K562 (cell line): ENCODE results near the gene GFI1B. TPM values are rescaled to one million over a fixed set of nuclear protein-coding genes. Genes with fewer than 3 reads are reported as not detected.

Experiments
- CBFA2T3 ChIP-seq: fragments of 450-650 bp; IDR thresholded peaks from 2 replicates; pipeline ENCODE4 v1.6.1; 2017
- CEBPG ChIP-seq, 3 experiments: fragments of 200-800 bp in 1 of 3; sonication (Bioruptor generic) in 1 of 3; sonication (generic) in 1 of 3; formaldehyde crosslinking in 1 of 3; IDR thresholded peaks in 2 of 3; conservative IDR thresholded peaks in 1 of 3; 2 replicates each; pipeline versions ENCODE4 v1.6.1 to v1.8.0; 2016 to 2022; ENCODE audit warnings: missing compliant biosample characterization in 2 of 3, missing genetic modification characterization in 2 of 3, mild to moderate bottlenecking in 1 of 3, missing genetic modification reagents in 1 of 3
- CHD1 ChIP-seq: fragments of 200-600 bp; sonication (generic); IDR thresholded peaks from one replicate; pipeline ENCODE4 v1.6.1; 2012; ENCODE audit warnings: mild to moderate bottlenecking, moderate library complexity, low read length, inconsistent platforms
- CLOCK ChIP-seq: fragments of 250-450 bp; sonication (Bioruptor Pico); IDR thresholded peaks from 2 replicates; pipeline ENCODE4 v1.4.0; 2020; ENCODE audit warnings: mild to moderate bottlenecking, moderate library complexity, borderline replicate concordance
- CREB3 ChIP-seq: fragments of 450-650 bp; conservative IDR thresholded peaks from 2 replicates; pipeline ENCODE4 v1.6.1; 2016; ENCODE audit warnings: missing genetic modification characterization, low read depth, mild to moderate bottlenecking, missing compliant biosample characterization, moderate library complexity
- DNMT1 ChIP-seq: fragments of 450-650 bp; IDR thresholded peaks from 2 replicates; pipeline ENCODE4 v1.6.1; 2016; ENCODE audit warnings: antibody characterized with exemption, mild to moderate bottlenecking
- HDAC6 ChIP-seq: IDR thresholded peaks from 2 replicates; pipeline ENCODE4 v1.6.1; 2012; ENCODE audit warnings: low read depth, mild to moderate bottlenecking, control low read depth, inconsistent platforms, low read length, moderate library complexity
- ILF3 ChIP-seq: fragments of 450-650 bp; IDR thresholded peaks from 2 replicates; pipeline ENCODE4 v1.6.1; 2018; ENCODE audit warnings: antibody characterized with exemption, mild to moderate bottlenecking, moderate library complexity, borderline replicate concordance
- IRF2 ChIP-seq: sonication (generic); formaldehyde crosslinking; IDR thresholded peaks from 2 replicates; pipeline ENCODE4 v1.8.1; 2022; ENCODE audit warnings: mild to moderate bottlenecking, missing genetic modification reagents
- KLF10 ChIP-seq: fragments of 250-450 bp; sonication (Bioruptor Pico); IDR thresholded peaks from 2 replicates; pipeline ENCODE4 v1.6.1; 2021; ENCODE audit warnings: matching md5 sums
- LEF1 ChIP-seq: fragments of 450-650 bp; IDR thresholded peaks from 2 replicates; pipeline ENCODE4 v1.6.1; 2016; ENCODE audit warnings: mild to moderate bottlenecking
- MCM5 ChIP-seq: fragments of 450-650 bp; IDR thresholded peaks from 2 replicates; pipeline ENCODE4 v1.6.1; 2016; ENCODE audit warnings: low read depth
- NR2C1 ChIP-seq, 2 experiments: fragments of 450-650 bp; IDR thresholded peaks; 2 replicates each; pipeline ENCODE4 v1.6.1; 2017; ENCODE audit warnings: mild to moderate bottlenecking in 2 of 2, antibody characterized with exemption in 1 of 2, inconsistent platforms in 1 of 2, missing compliant biosample characterization in 1 of 2, missing genetic modification characterization in 1 of 2
- PYGO2 ChIP-seq: fragments of 450-650 bp; IDR thresholded peaks from 2 replicates; pipeline ENCODE4 v1.6.1; 2016; ENCODE audit warnings: mild to moderate bottlenecking, missing genetic modification characterization, moderate library complexity, missing compliant biosample characterization
- SAFB ChIP-seq: fragments of 200-400 bp; formaldehyde crosslinking; IDR thresholded peaks from 2 replicates; pipeline ENCODE4 v1.6.1; 2017; ENCODE audit warnings: low read depth, low read length, borderline replicate concordance
- SMARCA4 ChIP-seq: fragments of 450-650 bp; IDR thresholded peaks from 2 replicates; pipeline ENCODE4 v1.6.1; 2016
- SRSF7 ChIP-seq: fragments of 200-400 bp; formaldehyde crosslinking; optimal IDR thresholded peaks from 2 replicates; pipeline ENCODE3; 2017; ENCODE audit warnings: mild to moderate bottlenecking, low read depth, low read length
- UBTF ChIP-seq, 2 experiments: IDR thresholded peaks; 2 replicates each; pipeline ENCODE4 v1.6.1; 2012; ENCODE audit warnings: improper control_type of control experiment in 2 of 2, low read depth in 2 of 2, low read length in 2 of 2, borderline replicate concordance in 1 of 2
- XRCC4 ChIP-seq: IDR thresholded peaks from one replicate; pipeline ENCODE4 v1.6.1; 2011; ENCODE audit not compliant: insufficient read depth, insufficient read length; ENCODE audit errors: extremely low read depth
- ZNF24 ChIP-seq: fragments of 450-650 bp; IDR thresholded peaks from 2 replicates; pipeline ENCODE4 v1.6.1; 2016
- ZNF431 ChIP-seq: sonication (generic); formaldehyde crosslinking; IDR thresholded peaks from 2 replicates; pipeline ENCODE4 v1.8.0; 2022; ENCODE audit warnings: mild to moderate bottlenecking, missing genetic modification reagents
- ZNF764 ChIP-seq: fragments of 250-450 bp; sonication (Bioruptor Pico); IDR thresholded peaks from 2 replicates; pipeline ENCODE4 v1.4.0; 2020; ENCODE audit warnings: low read depth, mild to moderate bottlenecking, moderate library complexity
- polyA plus RNA-seq, 8 experiments: library from polyadenylated mRNA; depleted of rRNA in 4 of 8; stranded (reverse) in 5 of 8; unstranded in 3 of 8; fragments of >200 nt; fragmentation: Nextera tagmentation in 2 of 8; fragmentation: Illumina TruSeq in 1 of 8; extraction: Ambion mirVana in 2 of 8; extraction: Trizol in 1 of 8; gene quantifications; 2 replicates each; pipeline versions ENCODE4 v1.2.1 to v1.2.3, GENCODE V29; 2011 to 2014; ENCODE audit warnings: inconsistent platforms in 1 of 8, missing spikeins in 1 of 8
- total RNA-seq, 7 experiments: library from RNA; depleted of rRNA in 6 of 7; stranded (reverse); fragments of >200 nt in 6 of 7; fragmentation: Illumina TruSeq in 2 of 7; extraction: Trizol in 2 of 7; gene quantifications; 2 replicates each; pipeline versions ENCODE4 v1.2.1 to v1.2.3, GENCODE V29; 2011 to 2021; ENCODE audit warnings: low replicate concordance in 1 of 7

Gene GFI1B
- total and polyA plus RNA-seq, 9 of the 15 experiments (the other 6 are each of a cell fraction or from before 2014, with no cell fraction given) = 8.0 to 75.7 (median 34.5) TPM

GRCh38 chr9:132944294-132945185, 34.0 kb upstream of the GFI1B start, which contains the start of gene TSC1 (continued):
- TF ChIP-seq CLOCK (CRISPR knock-in tag) (no peak), CEBPG (CRISPR knock-in tag; IDR thresholded peaks at IDR 0.05) (no peak), CEBPG (tag; conservative IDR thresholded peaks at IDR 0.05 in 1 of 2, IDR thresholded peaks at IDR 0.05 in 1 of 2) (no peak), ZNF431 (CRISPR knock-in tag) (no peak), CHD1 (peak; percentile 86), SAFB (no peak), IRF2 (no peak), ILF3 (no peak), PYGO2 (tag) (peak; percentile 74; the same call in 1 of the 2 replicates), CREB3 (tag) (peak; percentile 49; the same call in 1 of the 2 replicates), LEF1 (peak; percentile 91), MCM5 (no peak), DNMT1 (peak; percentile 74; the same call in 1 of the 2 replicates), KLF10 (CRISPR knock-in tag) (no peak), CBFA2T3 (0 out of 2 replicates have a peak, but pooled peaks have one; percentile 31), UBTF (IDR thresholded peaks at IDR 0.05; ENCODE audit: borderline replicate concordance in 1 of 2, low read depth in 2 of 2, low read length in 2 of 2) (0 out of 4 replicates have a peak, but pooled peaks of 1 of the 2 experiments have one; percentile 24), SMARCA4 (peak; percentile 15; the same call in 1 of the 2 replicates), XRCC4 (no peak), ZNF24 (peak; percentile 62; the same call in 1 of the 2 replicates), HDAC6 (no peak), NR2C1 (IDR thresholded peaks at IDR 0.05) (peak; percentile 83), NR2C1 (tag; IDR thresholded peaks at IDR 0.05) (peak; percentile 79), SRSF7 (no peak), ZNF764 (CRISPR knock-in tag) (no peak)
